B cell (primary cell): Measurements from ENCODE around the gene NDUFA9. TPM values are rescaled to one million over a fixed set of nuclear protein-coding genes. Genes with fewer than 3 reads are reported as not detected.
A peak's percentile ranks its signal among the peaks of the same experiment; 100 is the strongest.

ENCODE experiments used
- ATAC-seq: fragments of 200-7000 bp; cut with Tn5 transposase; one replicate; pipeline ENCODE4 v1.10.0; 2021; ENCODE audit warnings: low read depth, mild to moderate bottlenecking, moderate number of reproducible peaks, moderate library complexity
- CTCF ChIA-PET: fragments of 350-600 bp; sonication (Branson Sonifier 250); formaldehyde crosslinking; loops from one replicate; lab custom pipeline; 2021; ENCODE audit warnings: antibody characterized with exemption, inconsistent platforms; lab: Charles Lee
- POLR2A ChIA-PET: fragments of 350-600 bp; sonication (Branson Sonifier 250); formaldehyde crosslinking; loops from one replicate; lab custom pipeline; 2021; ENCODE audit warnings: antibody characterized with exemption; lab: Charles Lee
- DNase-seq: peaks from one replicate; pipeline ENCODE4 v3.0.0; 2013
- H2AFZ ChIP-seq: 2 replicates; pipeline ENCODE4 v1.6.1; 2012; ENCODE audit warnings: mild to moderate bottlenecking, low read depth, low read length; ENCODE audit not compliant: insufficient read depth, poor library complexity, severe bottlenecking
- H3K27ac ChIP-seq, 2 donors: 1 replicate in 1 of 2; 2 replicates in 1 of 2; pipeline ENCODE4 v1.5.1; 2012 to 2013; ENCODE audit warnings: low read length in 2 of 2, mild to moderate bottlenecking in 2 of 2, moderate library complexity in 1 of 2
- H3K27me3 ChIP-seq, 4 experiments: fragments of 200-600 bp in 1 of 4; sonication (generic) in 1 of 4; replicated peaks in 1 of 4; 1 replicate in 2 of 4; 2 replicates in 2 of 4; pipeline versions ENCODE4 v1.6.1 to v1.7.0; 2013 to 2016; ENCODE audit warnings: low read length in 3 of 4, mild to moderate bottlenecking in 2 of 4, mixed read lengths in 1 of 4, moderate library complexity in 1 of 4; ENCODE audit not compliant: insufficient read depth in 4 of 4, control insufficient read depth in 3 of 4; ENCODE audit errors: control extremely low read depth in 1 of 4
- H3K36me3 ChIP-seq, 2 experiments: replicated peaks in 1 of 2; 1 replicate in 1 of 2; 2 replicates in 1 of 2; pipeline versions ENCODE4 v1.6.1 to v1.7.1; 2013; ENCODE audit warnings: low read length in 1 of 2; ENCODE audit not compliant: insufficient read depth in 2 of 2, control insufficient read depth in 1 of 2; ENCODE audit errors: control extremely low read depth in 1 of 2, extremely low read depth in 1 of 2
- H3K4me1 ChIP-seq, 2 donors: fragments of 200-600 bp in 1 of 2; sonication (generic) in 1 of 2; 1 replicate in 1 of 2; 2 replicates in 1 of 2; pipeline versions ENCODE4 v1.5.1 to v1.6.1; 2013 to 2017; ENCODE audit warnings: low read length in 2 of 2; ENCODE audit not compliant: control insufficient read depth in 2 of 2, insufficient read depth in 2 of 2
- H3K4me2 ChIP-seq: replicated peaks from 2 replicates; pipeline ENCODE3; 2012; ENCODE audit warnings: mild to moderate bottlenecking, low read depth, low read length; ENCODE audit not compliant: poor library complexity, severe bottlenecking
- H3K4me3 ChIP-seq, 5 experiments: fragments of 200-600 bp in 1 of 5; sonication (generic) in 1 of 5; 1 replicate in 3 of 5; 2 replicates in 2 of 5; pipeline versions ENCODE4 v1.5.1 to v1.7.0; 2011 to 2016; ENCODE audit warnings: low read length in 4 of 5, mild to moderate bottlenecking in 4 of 5, low read depth in 2 of 5, control low read depth in 1 of 5, moderate library complexity in 1 of 5; ENCODE audit not compliant: insufficient read depth in 1 of 5; ENCODE audit errors: control extremely low read depth in 1 of 5, extremely low read depth in 1 of 5
- H3K79me2 ChIP-seq: fragments of 200-600 bp; sonication (generic); one replicate; pipeline ENCODE4 v1.6.0; 2016; ENCODE audit warnings: low read length; ENCODE audit not compliant: control insufficient read depth, insufficient read depth
- H3K9ac ChIP-seq: fragments of 200-600 bp; sonication (generic); 2 replicates; pipeline ENCODE4 v1.6.1; 2017; ENCODE audit warnings: mild to moderate bottlenecking, low read length, moderate library complexity
- H3K9me3 ChIP-seq, 3 donors: one replicate each; pipeline versions ENCODE4 v1.6.1 to v1.7.1; 2013; ENCODE audit warnings: low read length in 2 of 3; ENCODE audit not compliant: control insufficient read depth in 2 of 3, insufficient read depth in 1 of 3; ENCODE audit errors: control extremely low read depth in 1 of 3
- H4K20me1 ChIP-seq: 2 replicates; pipeline ENCODE4 v1.6.0; 2012; ENCODE audit warnings: mild to moderate bottlenecking, low read length; ENCODE audit not compliant: insufficient read depth, control insufficient read depth, poor library complexity, severe bottlenecking
- H3K27ac Mint-ChIP-seq: one replicate; pipeline ENCODE4 v1.8.0; 2021; ENCODE audit warnings: mixed read lengths
- H3K27me3 Mint-ChIP-seq: one replicate; pipeline ENCODE4 v1.8.0; 2021; ENCODE audit warnings: mixed read lengths
- H3K4me1 Mint-ChIP-seq: one replicate; pipeline ENCODE4 v1.8.0; 2021; ENCODE audit warnings: mixed read lengths
- H3K4me3 Mint-ChIP-seq: one replicate; pipeline ENCODE4 v1.8.0; 2021; ENCODE audit warnings: mixed read lengths
- H3K9me3 Mint-ChIP-seq: one replicate; pipeline ENCODE4 v1.8.0; 2022; ENCODE audit warnings: mixed read lengths; ENCODE audit not compliant: insufficient read depth
- CTCF ChIP-seq: fragments of 200-600 bp; IDR thresholded peaks from one replicate; pipeline ENCODE4 v1.8.0; 2022; ENCODE audit warnings: antibody characterized with exemption, mild to moderate bottlenecking
- EZH2 ChIP-seq: IDR thresholded peaks from 2 replicates; pipeline ENCODE4 v1.6.1; 2012; ENCODE audit warnings: borderline replicate concordance, low read depth, mild to moderate bottlenecking, moderate library complexity, low read length; ENCODE audit not compliant: insufficient read depth, poor library complexity, severe bottlenecking
- WGBS: methylation state at CpG from one replicate; pipeline ENCODE4 v1.1.5; 2013; ENCODE audit warnings: missing lambda C conversion rate; ENCODE audit not compliant: insufficient coverage; 5-methylcytosine and 5-hydroxymethylcytosine counted together
- intact Hi-C: fragments of 100-400 bp; cut with micrococcal nuclease; formaldehyde crosslinking; loops from one replicate; pipeline ENCODE4 v1.10.0; 2022
- polyA plus RNA-seq: library from polyadenylated mRNA; depleted of rRNA; stranded (reverse); fragments of >200 nt; gene quantifications from 2 replicates; pipeline ENCODE4 v1.2.3, GENCODE V29; 2012
- total RNA-seq, 2 donors: library from RNA; stranded (reverse); fragments of 120-200 nt in 1 of 2; gene quantifications; 1 replicate in 1 of 2; 2 replicates in 1 of 2; pipeline versions ENCODE4 v1.2.3 to v1.2.4, GENCODE V29; 2013 to 2022

The NDUFA9 gene
- total and polyA plus RNA-seq, 2 donors (not counting 1 experiment from before 2014, with no cell fraction given) = 30.1 to 73.3 TPM

GRCh38 chr12:4645023-4645422 lies 3.9 kb upstream of the NDUFA9 start:
- no peak overlapping the region for H3K4me3 ChIP-seq
- no CpG with 5 or more reads among the region's 1 CpG for WGBS
- H3K27me3 ChIP-seq = no peaks in the 10 kb centered on the region
- H2AFZ ChIP-seq = no peak overlapping the region
- peaks cover under 1% of the 10 kb centered on the region for H4K20me1 ChIP-seq
- no peaks in the 10 kb centered on the region for H3K9me3 ChIP-seq
- DNase-seq (no peak), ATAC-seq (no peak)
- H3K79me2 ChIP-seq = peaks cover 19% of the 10 kb centered on the region
- H3K4me2 ChIP-seq = no peak overlapping the region
- no peaks in the 10 kb centered on the region for H3K27me3 Mint-ChIP-seq
- no peak overlapping the region for H3K4me3 Mint-ChIP-seq
- H3K27ac ChIP-seq = no peak overlapping the region
- H3K4me1 ChIP-seq = peaks cover 13 to 18% of the 10 kb centered on the region in 2 donors
- no peaks in the 10 kb centered on the region for H3K36me3 ChIP-seq
- intact Hi-C loops = loop anchor here (5.0 kb wide), 1 partner anchor 182 kb away; no protein-coding TSS in a partner anchor
- H3K9ac ChIP-seq = no peak overlapping the region
- ChIA-PET CTCF (interaction anchor here (1.7 kb wide), 1 partner anchor 42 kb away, joined by 5 read pairs; no protein-coding TSS in a partner anchor), POLR2A (no interaction called here)
- TF ChIP-seq CTCF (no peak), EZH2 (no peak)
- H3K4me1 Mint-ChIP-seq = peaks cover 32% of the 10 kb centered on the region
- no peak overlapping the region for H3K27ac Mint-ChIP-seq
- no peaks in the 10 kb centered on the region for H3K9me3 Mint-ChIP-seq

- ChIA-PET CTCF (interaction anchor here (1.6 to 2.2 kb wide), 2 partner anchors 43 to 48 kb away, joined by 4 to 12 read pairs; no protein-coding TSS in a partner anchor), POLR2A (no interaction called here)
- Mint-ChIP-seq H3K27ac (peak overlapping the region; percentile 86), H3K9me3 (no peaks in the 10 kb centered on the region), H3K4me3 (peak overlapping the region; percentile 91), H3K27me3 (no peaks in the 10 kb centered on the region), H3K4me1 (peaks cover 53% of the 10 kb centered on the region)
- Histone ChIP-seq H2AFZ (peak overlapping the region; percentile 91), H3K27me3 (no peaks in the 10 kb centered on the region), H3K4me1 (peaks cover 20 to 22% of the 10 kb centered on the region in 2 donors), H4K20me1 (peaks cover 10% of the 10 kb centered on the region), H3K9ac (peak overlapping the region; percentile 90), H3K36me3 (peaks cover 3 to 6% of the 10 kb centered on the region in 2 experiments), H3K9me3 (no peaks in the 10 kb centered on the region), H3K4me2 (peak overlapping the region; percentile 85), H3K4me3 (peak overlapping the region; percentile 83 to 97 (median 90)), H3K79me2 (peaks cover 41% of the 10 kb centered on the region), H3K27ac (peak overlapping the region; percentile 62 to 83)
- 32% methylated on average over 2 of the region's 4 CpGs for WGBS
- DNase-seq (peak; percentile 65), ATAC-seq (peak; percentile 22)
- no peak for TF ChIP-seq CTCF
- no peak for TF ChIP-seq EZH2
- intact Hi-C loops = loop anchor here (1.0 to 5.0 kb wide), 2 partner anchors 110 to 179 kb away; partner anchors contain the start of gene RAD51AP1
Observed at GRCh38 chr12:4648104-4648500, 812 bp upstream of the NDUFA9 start.
